SK-N-SH treated with all-trans-retinoic acid at 6 μM for 48 hours (cell line): ENCODE measurements around the gene TACC3.

Experiments
- CREB5 ChIP-seq: fragments of 250-450 bp; sonication (Bioruptor Pico); IDR thresholded peaks from 2 replicates; pipeline ENCODE4 v1.5.1; 2020; ENCODE audit warnings: low read depth, mild to moderate bottlenecking, moderate library complexity
- PATZ1 ChIP-seq: fragments of 250-450 bp; sonication (Bioruptor Pico); IDR thresholded peaks from 2 replicates; pipeline ENCODE4 v1.8.0; 2020; ENCODE audit warnings: mild to moderate bottlenecking, moderate library complexity, borderline replicate concordance

GRCh38 chr4:1693131-1693896 is 28.0 kb upstream of the TACC3 start:
- TF ChIP-seq PATZ1 (CRISPR knock-in tag) (no peak), CREB5 (CRISPR knock-in tag) (no peak)
